Measurements from ENCODE around the gene PIK3R1.
A peak's percentile ranks its signal among the peaks of the same experiment; 100 is the strongest.

Gene PIK3R1

DNA sequence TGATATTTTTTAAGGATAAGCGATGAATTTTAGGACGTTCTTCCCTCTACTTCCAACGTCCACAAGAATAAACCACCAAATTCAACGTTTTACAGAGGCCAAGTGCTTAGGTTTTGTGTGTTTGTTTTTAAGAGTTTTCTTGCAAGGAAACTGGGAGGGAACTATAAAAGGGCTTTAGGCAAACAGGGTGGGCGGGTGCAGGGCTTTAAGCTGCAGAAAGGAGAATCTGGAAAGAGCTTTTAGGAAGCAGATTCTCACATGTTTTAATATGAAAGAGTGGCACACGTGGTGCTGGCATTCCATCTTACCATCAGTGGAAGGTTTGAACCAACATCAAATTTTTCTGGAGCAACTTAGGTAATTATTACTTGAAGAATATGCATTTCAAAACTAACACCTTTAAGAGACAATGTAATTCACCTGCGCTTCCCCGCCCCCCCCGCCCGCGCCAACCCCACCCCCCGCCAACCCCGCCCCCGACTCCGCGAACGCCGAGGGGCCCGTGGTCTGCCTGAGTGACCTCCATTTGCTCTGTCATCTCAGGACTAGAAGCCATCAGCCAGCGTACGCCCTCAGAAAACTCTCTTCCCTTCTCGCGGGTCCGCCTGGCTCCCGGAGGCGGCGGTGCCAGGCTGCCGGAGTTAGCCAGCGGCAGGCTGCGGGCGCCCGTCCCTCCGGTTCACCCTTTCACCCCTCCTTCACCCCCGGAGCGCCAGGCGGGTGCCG lies 911 bp upstream of the PIK3R1 start:
- no peak for DNase-seq (ENCODE audit: low read depth)
- TF ChIP-seq, protein P1, sequence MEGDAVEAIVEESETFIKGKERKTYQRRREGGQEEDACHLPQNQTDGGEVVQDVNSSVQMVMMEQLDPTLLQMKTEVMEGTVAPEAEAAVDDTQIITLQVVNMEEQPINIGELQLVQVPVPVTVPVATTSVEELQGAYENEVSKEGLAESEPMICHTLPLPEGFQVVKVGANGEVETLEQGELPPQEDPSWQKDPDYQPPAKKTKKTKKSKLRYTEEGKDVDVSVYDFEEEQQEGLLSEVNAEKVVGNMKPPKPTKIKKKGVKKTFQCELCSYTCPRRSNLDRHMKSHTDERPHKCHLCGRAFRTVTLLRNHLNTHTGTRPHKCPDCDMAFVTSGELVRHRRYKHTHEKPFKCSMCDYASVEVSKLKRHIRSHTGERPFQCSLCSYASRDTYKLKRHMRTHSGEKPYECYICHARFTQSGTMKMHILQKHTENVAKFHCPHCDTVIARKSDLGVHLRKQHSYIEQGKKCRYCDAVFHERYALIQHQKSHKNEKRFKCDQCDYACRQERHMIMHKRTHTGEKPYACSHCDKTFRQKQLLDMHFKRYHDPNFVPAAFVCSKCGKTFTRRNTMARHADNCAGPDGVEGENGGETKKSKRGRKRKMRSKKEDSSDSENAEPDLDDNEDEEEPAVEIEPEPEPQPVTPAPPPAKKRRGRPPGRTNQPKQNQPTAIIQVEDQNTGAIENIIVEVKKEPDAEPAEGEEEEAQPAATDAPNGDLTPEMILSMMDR (IDR thresholded peaks at IDR 0.05; ENCODE audit: control insufficient read depth, extremely low read depth, insufficient read depth), result no peak
- peak overlapping the region; percentile 87 for H3K4me3 ChIP-seq (ENCODE audit: low read depth, low read length)

DNA sequence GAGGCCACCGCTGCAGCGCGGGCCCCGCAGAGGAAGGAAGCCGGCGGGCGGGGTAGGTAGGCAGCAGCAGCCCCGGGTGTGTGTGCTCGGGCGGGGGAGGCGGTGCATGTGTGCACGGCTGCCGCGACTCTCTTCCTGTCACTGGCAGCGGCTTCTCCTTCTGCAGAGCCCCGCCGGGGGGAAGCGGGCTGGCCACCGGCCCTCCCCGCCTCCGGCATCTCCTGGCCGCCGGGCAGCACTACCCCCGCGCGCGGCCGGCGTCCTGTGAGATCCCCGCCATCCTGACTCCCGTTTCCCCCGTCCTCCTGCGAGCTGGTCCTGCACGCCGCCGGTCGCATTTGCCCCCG lies 315 bp downstream of the PIK3R1 start:
- no peak for DNase-seq (ENCODE audit: low read depth)
- H3K4me3 ChIP-seq (ENCODE audit: low read depth, low read length), result peak overlapping the region; percentile 87
- TF ChIP-seq, protein P1 (IDR thresholded peaks at IDR 0.05; ENCODE audit: control insufficient read depth, extremely low read depth, insufficient read depth), result no peak

DNA sequence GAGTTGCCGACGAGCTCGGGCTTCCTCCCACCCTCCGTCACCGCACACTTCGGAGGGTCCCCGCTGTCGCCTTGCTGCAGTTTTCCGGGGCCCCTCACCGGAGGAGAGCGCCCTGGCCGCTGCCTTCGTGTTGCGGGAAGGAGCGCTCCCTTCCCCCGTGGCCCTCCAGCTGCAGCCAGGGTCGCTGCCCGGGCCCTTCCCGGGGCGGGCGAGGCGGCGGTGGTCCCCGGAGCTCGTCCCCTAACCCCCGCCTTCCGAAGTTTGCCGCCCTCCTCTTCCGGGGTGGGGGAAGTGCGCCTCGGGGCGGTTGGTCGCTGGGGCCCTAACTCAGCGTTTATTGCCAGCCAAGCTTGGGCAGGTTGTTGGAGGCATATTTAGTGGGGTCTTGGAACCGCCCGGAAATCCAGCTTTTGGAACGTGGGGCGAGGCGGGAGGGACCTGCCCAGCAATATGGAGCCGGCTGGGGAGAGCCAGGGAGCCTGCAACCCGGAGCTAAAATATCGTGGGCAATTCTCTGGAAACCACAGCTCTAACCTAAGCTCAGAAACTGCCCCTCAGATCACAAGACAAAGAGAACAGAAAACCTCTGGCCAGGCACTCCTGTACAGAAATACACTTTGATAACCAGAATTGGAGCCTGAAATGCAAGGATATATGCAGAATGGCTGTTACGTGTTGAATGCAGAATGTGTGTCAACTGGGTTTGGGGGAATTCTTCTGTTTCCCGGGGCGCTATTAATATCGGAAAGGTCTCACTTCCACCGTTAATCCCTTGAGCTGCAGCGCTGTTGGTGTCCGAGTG lies 890 bp downstream of the PIK3R1 start:
- DNase-seq (ENCODE audit: low read depth), result no peak
- H3K4me3 ChIP-seq (ENCODE audit: low read depth, low read length), result peak overlapping the region; percentile 87
- TF ChIP-seq, protein P1 (IDR thresholded peaks at IDR 0.05; ENCODE audit: control insufficient read depth, extremely low read depth, insufficient read depth), result 0 out of 2 replicates have a peak, but pooled peaks have one; percentile 6

DNA sequence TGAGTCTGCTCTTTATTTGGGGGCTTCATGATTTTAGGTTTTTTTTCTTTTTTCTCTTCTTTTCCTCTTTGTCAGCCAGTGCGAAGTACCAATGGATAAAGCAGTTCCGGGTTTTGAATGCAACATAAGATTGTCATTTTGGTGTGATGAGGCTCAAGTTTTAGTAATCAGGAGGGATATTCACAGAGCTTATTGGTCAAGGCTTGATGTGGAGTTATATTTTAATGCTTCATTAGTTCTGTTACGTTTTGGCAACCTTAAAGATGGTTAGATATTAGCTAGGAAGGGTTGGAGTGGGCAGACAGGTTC lies 1.4 kb downstream of the PIK3R1 start:
- H3K4me3 ChIP-seq (ENCODE audit: low read depth, low read length), result peak overlapping the region; percentile 87
- TF ChIP-seq, protein P1 (IDR thresholded peaks at IDR 0.05; ENCODE audit: control insufficient read depth, extremely low read depth, insufficient read depth), result no peak
- DNase-seq (ENCODE audit: low read depth), result no peak

DNA sequence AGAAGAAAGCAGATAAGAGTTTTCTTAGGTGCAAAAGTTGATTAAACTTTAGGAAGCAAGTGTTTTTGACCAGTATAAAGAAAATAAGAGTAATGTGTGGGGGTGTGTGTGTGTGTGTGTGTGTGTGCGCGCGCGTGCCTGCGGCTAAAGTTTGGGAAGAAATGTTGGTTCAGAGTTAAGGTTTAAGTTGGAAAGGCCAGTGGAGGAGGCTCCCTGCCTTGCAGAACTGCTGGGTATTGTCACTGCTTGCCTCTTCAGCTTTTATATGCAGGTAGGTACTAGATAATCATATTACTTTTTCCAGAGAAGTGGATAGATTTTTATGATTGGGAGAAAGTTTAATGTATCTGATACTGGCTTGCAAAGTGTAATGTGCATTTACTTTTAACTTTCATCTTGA lies 2.0 kb downstream of the PIK3R1 start:
- TF ChIP-seq, protein P1 (IDR thresholded peaks at IDR 0.05; ENCODE audit: control insufficient read depth, extremely low read depth, insufficient read depth), result no peak
- no peak for DNase-seq (ENCODE audit: low read depth)
- peak overlapping the region; percentile 87 for H3K4me3 ChIP-seq (ENCODE audit: low read depth, low read length)

DNA sequence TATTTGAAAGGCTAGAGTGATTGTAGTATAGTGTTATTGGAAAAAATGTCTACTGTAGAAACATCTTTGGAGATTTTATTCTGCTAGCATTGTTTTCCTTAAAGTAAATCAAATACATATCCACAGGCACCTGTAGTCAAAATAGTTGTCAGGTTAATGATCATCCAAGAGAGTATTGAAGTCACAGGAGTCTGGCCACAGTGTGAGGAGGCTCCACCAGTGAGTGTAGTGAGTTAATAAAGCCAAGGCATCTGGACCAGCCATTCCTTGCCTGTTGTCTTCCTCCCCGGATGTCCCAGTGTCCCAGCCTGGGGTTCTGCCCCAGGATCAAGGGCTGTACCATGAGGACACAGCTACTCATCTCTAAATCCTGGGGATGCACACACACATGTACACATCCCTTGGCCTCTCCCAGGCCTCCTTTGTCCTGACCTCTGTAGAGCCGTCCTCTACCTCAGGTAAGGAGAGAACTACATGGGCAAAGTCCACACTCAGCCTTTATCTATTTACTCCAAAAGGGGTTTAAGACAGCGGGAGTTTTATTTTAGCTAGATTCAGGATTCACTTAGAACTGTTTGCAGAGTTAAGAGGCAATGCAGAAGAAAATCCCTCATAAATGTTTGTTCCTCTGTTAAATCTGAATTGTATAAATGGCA lies 3.7 kb downstream of the PIK3R1 start:
- DNase-seq (ENCODE audit: low read depth), result no peak
- H3K4me3 ChIP-seq (ENCODE audit: low read depth, low read length), result no peak overlapping the region
- TF ChIP-seq, protein P1 (IDR thresholded peaks at IDR 0.05; ENCODE audit: control insufficient read depth, extremely low read depth, insufficient read depth), result no peak
